ENCODE measurements around the gene MECR. TPM values are rescaled to one million over a fixed set of nuclear protein-coding genes. Genes with fewer than 3 reads are reported as not detected.
A peak's percentile ranks its signal among the peaks of the same experiment; 100 is the strongest.

MECR gene
- total RNA-seq, 1 donor from 2014 or later: 25.1 TPM

GRCh38 chr1:29247044-29247443 lies 16.3 kb upstream of the MECR start:
- Histone ChIP-seq H3K4me1 (ENCODE audit: control insufficient read depth in 3 of 3, insufficient read depth in 3 of 3, low read length in 3 of 3) (no peaks in the 10 kb centered on the region), H3K36me3 (ENCODE audit: control insufficient read depth in 3 of 3, insufficient read depth in 3 of 3, low read length in 3 of 3) (no peaks in the 10 kb centered on the region), H3K27ac (ENCODE audit: low read depth, low read length) (no peak overlapping the region), H3K9me3 (ENCODE audit: control insufficient read depth in 3 of 3, low read length in 3 of 3) (no peaks in the 10 kb centered on the region), H3K27me3 (ENCODE audit: control insufficient read depth in 3 of 3, insufficient read depth in 3 of 3, low read length in 3 of 3) (no peaks in the 10 kb centered on the region), H3K4me3 (ENCODE audit: low read length in 3 of 3) (no peak overlapping the region), H3K9ac (ENCODE audit: low read depth in 1 of 3, low read length in 3 of 3) (no peak overlapping the region)

GRCh38 chr1:29245876-29246275 lies 15.1 kb upstream of the MECR start:
- Histone ChIP-seq H3K9me3 (ENCODE audit: control insufficient read depth in 3 of 3, low read length in 3 of 3) (no peaks in the 10 kb centered on the region), H3K4me1 (ENCODE audit: control insufficient read depth in 3 of 3, insufficient read depth in 3 of 3, low read length in 3 of 3) (no peaks in the 10 kb centered on the region), H3K27me3 (ENCODE audit: control insufficient read depth in 3 of 3, insufficient read depth in 3 of 3, low read length in 3 of 3) (no peaks in the 10 kb centered on the region), H3K4me3 (ENCODE audit: low read length in 3 of 3) (no peak overlapping the region), H3K9ac (ENCODE audit: low read depth in 1 of 3, low read length in 3 of 3) (no peak overlapping the region), H3K36me3 (ENCODE audit: control insufficient read depth in 3 of 3, insufficient read depth in 3 of 3, low read length in 3 of 3) (no peaks in the 10 kb centered on the region), H3K27ac (ENCODE audit: low read depth, low read length) (no peak overlapping the region)

GRCh38 chr1:29245261-29245660 lies 14.5 kb upstream of the MECR start:
- Histone ChIP-seq H3K4me1 (ENCODE audit: control insufficient read depth in 3 of 3, insufficient read depth in 3 of 3, low read length in 3 of 3) (no peaks in the 10 kb centered on the region), H3K9me3 (ENCODE audit: control insufficient read depth in 3 of 3, low read length in 3 of 3) (no peaks in the 10 kb centered on the region), H3K27me3 (ENCODE audit: control insufficient read depth in 3 of 3, insufficient read depth in 3 of 3, low read length in 3 of 3) (no peaks in the 10 kb centered on the region), H3K27ac (ENCODE audit: low read depth, low read length) (no peak overlapping the region), H3K9ac (ENCODE audit: low read depth in 1 of 3, low read length in 3 of 3) (no peak overlapping the region), H3K36me3 (ENCODE audit: control insufficient read depth in 3 of 3, insufficient read depth in 3 of 3, low read length in 3 of 3) (no peaks in the 10 kb centered on the region), H3K4me3 (ENCODE audit: low read length in 3 of 3) (no peak overlapping the region)

GRCh38 chr1:29243871-29244200 lies 13.1 kb upstream of the MECR start:
- H3K9me3 ChIP-seq (ENCODE audit: control insufficient read depth in 3 of 3, low read length in 3 of 3): no peaks in the 10 kb centered on the region

GRCh38 chr1:29243023-29243870 lies 12.5 kb upstream of the MECR start:
- Histone ChIP-seq H3K27me3 (ENCODE audit: control insufficient read depth in 3 of 3, insufficient read depth in 3 of 3, low read length in 3 of 3) (peaks cover 0 to 3% (median 0%) of the 10 kb centered on the region in 3 donors), H3K36me3 (ENCODE audit: control insufficient read depth in 3 of 3, insufficient read depth in 3 of 3, low read length in 3 of 3) (no peaks in the 10 kb centered on the region)

More at GRCh38 chr1:29243871-29244200, 13.1 kb upstream of the MECR start:
- Histone ChIP-seq H3K4me1 (ENCODE audit: control insufficient read depth in 3 of 3, insufficient read depth in 3 of 3, low read length in 3 of 3) (peaks cover 0 to 6% (median 0%) of the 10 kb centered on the region in 3 donors), H3K36me3 (ENCODE audit: control insufficient read depth in 3 of 3, insufficient read depth in 3 of 3, low read length in 3 of 3) (no peaks in the 10 kb centered on the region), H3K9ac (ENCODE audit: low read depth in 1 of 3, low read length in 3 of 3) (no peak overlapping the region), H3K4me3 (ENCODE audit: low read length in 3 of 3) (no peak overlapping the region), H3K27me3 (ENCODE audit: control insufficient read depth in 3 of 3, insufficient read depth in 3 of 3, low read length in 3 of 3) (peaks cover 0 to 3% (median 0%) of the 10 kb centered on the region in 3 donors), H3K27ac (ENCODE audit: low read depth, low read length) (no peak overlapping the region)

GRCh38 chr1:29240986-29241385 lies 10.3 kb upstream of the MECR start:
- Histone ChIP-seq H3K4me1 (ENCODE audit: control insufficient read depth in 3 of 3, insufficient read depth in 3 of 3, low read length in 3 of 3) (peaks cover 14 to 27% (median 19%) of the 10 kb centered on the region in 3 donors), H3K9ac (ENCODE audit: low read depth in 1 of 3, low read length in 3 of 3) (no peak overlapping the region), H3K36me3 (ENCODE audit: control insufficient read depth in 3 of 3, insufficient read depth in 3 of 3, low read length in 3 of 3) (no peaks in the 10 kb centered on the region), H3K4me3 (ENCODE audit: low read length in 3 of 3) (no peak overlapping the region), H3K27me3 (ENCODE audit: control insufficient read depth in 3 of 3, insufficient read depth in 3 of 3, low read length in 3 of 3) (peaks cover 0 to 10% (median 0%) of the 10 kb centered on the region in 3 donors), H3K9me3 (ENCODE audit: control insufficient read depth in 3 of 3, low read length in 3 of 3) (no peaks in the 10 kb centered on the region), H3K27ac (ENCODE audit: low read depth, low read length) (no peak overlapping the region)

More at GRCh38 chr1:29243023-29243870, 12.5 kb upstream of the MECR start:
- H3K27ac ChIP-seq (ENCODE audit: low read depth, low read length): no peak overlapping the region
- no peak overlapping the region for H3K9ac ChIP-seq (ENCODE audit: low read depth in 1 of 3, low read length in 3 of 3)
- H3K4me3 ChIP-seq (ENCODE audit: low read length in 3 of 3): no peak overlapping the region
- no peaks in the 10 kb centered on the region for H3K9me3 ChIP-seq (ENCODE audit: control insufficient read depth in 3 of 3, low read length in 3 of 3)
- peaks cover 2 to 11% (median 5%) of the 10 kb centered on the region in 3 donors for H3K4me1 ChIP-seq (ENCODE audit: control insufficient read depth in 3 of 3, insufficient read depth in 3 of 3, low read length in 3 of 3)

GRCh38 chr1:29240400-29240837 lies 9.7 kb upstream of the MECR start:
- Histone ChIP-seq H3K9me3 (ENCODE audit: control insufficient read depth in 3 of 3, low read length in 3 of 3) (no peaks in the 10 kb centered on the region), H3K27ac (ENCODE audit: low read depth, low read length) (no peak overlapping the region), H3K36me3 (ENCODE audit: control insufficient read depth in 3 of 3, insufficient read depth in 3 of 3, low read length in 3 of 3) (no peaks in the 10 kb centered on the region), H3K4me1 (ENCODE audit: control insufficient read depth in 3 of 3, insufficient read depth in 3 of 3, low read length in 3 of 3) (peaks cover 14 to 29% (median 21%) of the 10 kb centered on the region in 3 donors), H3K27me3 (ENCODE audit: control insufficient read depth in 3 of 3, insufficient read depth in 3 of 3, low read length in 3 of 3) (peaks cover 0 to 10% (median 0%) of the 10 kb centered on the region in 3 donors), H3K9ac (ENCODE audit: low read depth in 1 of 3, low read length in 3 of 3) (no peak overlapping the region), H3K4me3 (ENCODE audit: low read length in 3 of 3) (no peak overlapping the region)

- no peak overlapping the region for H3K4me3 ChIP-seq (ENCODE audit: low read length in 3 of 3)
- no peak overlapping the region for H3K27ac ChIP-seq (ENCODE audit: low read depth, low read length)
- no peaks in the 10 kb centered on the region for H3K9me3 ChIP-seq (ENCODE audit: control insufficient read depth in 3 of 3, low read length in 3 of 3)
- peak overlapping the region in 1 of 3 donors; percentile 34 for H3K9ac ChIP-seq (ENCODE audit: low read depth in 1 of 3, low read length in 3 of 3)
- H3K27me3 ChIP-seq (ENCODE audit: control insufficient read depth in 3 of 3, insufficient read depth in 3 of 3, low read length in 3 of 3): peaks cover 0 to 10% (median 0%) of the 10 kb centered on the region in 3 donors
- H3K36me3 ChIP-seq (ENCODE audit: control insufficient read depth in 3 of 3, insufficient read depth in 3 of 3, low read length in 3 of 3): no peaks in the 10 kb centered on the region
- peaks cover 14 to 29% (median 21%) of the 10 kb centered on the region in 3 donors for H3K4me1 ChIP-seq (ENCODE audit: control insufficient read depth in 3 of 3, insufficient read depth in 3 of 3, low read length in 3 of 3)
These were observed 8.4 kb upstream of the MECR start for GRCh38 chr1:29239142-29239541.

GRCh38 chr1:29238620-29239002 lies 7.9 kb upstream of the MECR start:
- Histone ChIP-seq H3K9me3 (ENCODE audit: control insufficient read depth in 3 of 3, low read length in 3 of 3) (no peaks in the 10 kb centered on the region), H3K9ac (ENCODE audit: low read depth in 1 of 3, low read length in 3 of 3) (peak overlapping the region in 1 of 3 donors; percentile 81), H3K36me3 (ENCODE audit: control insufficient read depth in 3 of 3, insufficient read depth in 3 of 3, low read length in 3 of 3) (no peaks in the 10 kb centered on the region), H3K4me3 (ENCODE audit: low read length in 3 of 3) (peak overlapping the region in 2 of 3 donors; percentile 0 to 83), H3K27me3 (ENCODE audit: control insufficient read depth in 3 of 3, insufficient read depth in 3 of 3, low read length in 3 of 3) (peaks cover 0 to 10% (median 0%) of the 10 kb centered on the region in 3 donors), H3K4me1 (ENCODE audit: control insufficient read depth in 3 of 3, insufficient read depth in 3 of 3, low read length in 3 of 3) (peaks cover 14 to 29% (median 21%) of the 10 kb centered on the region in 3 donors), H3K27ac (ENCODE audit: low read depth, low read length) (no peak overlapping the region)
